Natural killer cell treated with Interleukin-12 subunit alpha and Interleukin-12 subunit beta and Interleukin-15 and Interleukin-18, amount 100 ng/mL, for 72 hours (primary cell): ENCODE results near the gene TMEM260. TPM values are rescaled to one million over a fixed set of nuclear protein-coding genes. Genes with fewer than 3 reads are reported as not detected.
A peak's percentile ranks its signal among the peaks of the same experiment; 100 is the strongest.
"Not testable (repeated sequence)": the region's sequence is repeated elsewhere in the genome, so short reads cannot be mapped to it uniquely, and the experiment has no call there.

Source experiments
- ATAC-seq, 2 donors: fragments of 150-1000 bp; cut with Tn5 transposase in 1 of 2; sonication (Bioruptor Pico), chemical (Tn5 transposase) in 1 of 2; 2 replicates each; pipeline ENCODE4 v1.10.0; 2021
- DNase-seq: peaks from one replicate; pipeline ENCODE4 v3.0.0; 2022; ENCODE audit warnings: low spot score
- H3K27ac Mint-ChIP-seq, 2 donors: 1 replicate in 1 of 2; 2 replicates in 1 of 2; pipeline ENCODE4 v1.8.0; 2022; ENCODE audit warnings: mixed read lengths in 2 of 2, mild to moderate bottlenecking in 1 of 2, moderate library complexity in 1 of 2
- H3K27me3 Mint-ChIP-seq, 2 donors: 1 replicate in 1 of 2; 2 replicates in 1 of 2; pipeline ENCODE4 v1.8.0; 2022; ENCODE audit warnings: mixed read lengths in 2 of 2
- H3K36me3 Mint-ChIP-seq: one replicate; pipeline ENCODE4 v1.8.0; 2022; ENCODE audit warnings: mixed read lengths
- H3K4me1 Mint-ChIP-seq, 2 donors: 1 replicate in 1 of 2; 2 replicates in 1 of 2; pipeline ENCODE4 v1.8.0; 2022; ENCODE audit warnings: low read depth in 2 of 2, mixed read lengths in 2 of 2, mild to moderate bottlenecking in 1 of 2
- H3K4me3 Mint-ChIP-seq: one replicate; pipeline ENCODE4 v1.8.0; 2022; ENCODE audit warnings: mixed read lengths
- H3K9me3 Mint-ChIP-seq: 2 replicates; pipeline ENCODE4 v1.8.0; 2022; ENCODE audit warnings: mixed read lengths
- total RNA-seq, 2 donors: library from RNA; stranded (reverse); gene quantifications; one replicate each; pipeline ENCODE4 v1.2.3, GENCODE V29; 2022

Gene TMEM260
- total RNA-seq, 2 donors from 2014 or later = 19.8 to 26.5 TPM

GRCh38 chr14:56580221-56580711, 668 bp downstream of the TMEM260 start:
- DNase-seq = no peak
- Mint-ChIP-seq H3K36me3 (no peaks in the 10 kb centered on the region), H3K9me3 (no peaks in the 10 kb centered on the region), H3K4me1 (peaks cover 27 to 34% of the 10 kb centered on the region in 2 donors), H3K27ac (peak overlapping the region; percentile 79 to 90), H3K27me3 (no peaks in the 10 kb centered on the region), H3K4me3 (peak overlapping the region; percentile 98)
- ATAC-seq = no peak

GRCh38 chr14:56581041-56581727, 1.6 kb downstream of the TMEM260 start:
- no peak for DNase-seq
- H3K27ac Mint-ChIP-seq = peak overlapping the region in 1 of 2 donors; percentile 79
- no peaks in the 10 kb centered on the region for H3K36me3 Mint-ChIP-seq
- peaks cover 30 to 34% of the 10 kb centered on the region in 2 donors for H3K4me1 Mint-ChIP-seq
- peak overlapping the region; percentile 98 for H3K4me3 Mint-ChIP-seq
- H3K27me3 Mint-ChIP-seq = no peaks in the 10 kb centered on the region
- ATAC-seq = no peak
- H3K9me3 Mint-ChIP-seq = no peaks in the 10 kb centered on the region

GRCh38 chr14:56585461-56586084, 6.0 kb downstream of the TMEM260 start:
- Mint-ChIP-seq H3K4me3 (no peak overlapping the region), H3K9me3 (no peaks in the 10 kb centered on the region), H3K27ac (no peak overlapping the region), H3K36me3 (no peaks in the 10 kb centered on the region), H3K27me3 (no peaks in the 10 kb centered on the region), H3K4me1 (peaks cover 26 to 29% of the 10 kb centered on the region in 2 donors)
- DNase-seq (no peak), ATAC-seq (no peak)

- H3K27me3 Mint-ChIP-seq = no peaks in the 10 kb centered on the region
- no peak for ATAC-seq
Observed at GRCh38 chr14:56587701-56588100, 8.1 kb downstream of the TMEM260 start.

GRCh38 chr14:56590535-56590960, 10.9 kb downstream of the TMEM260 start:
- no peaks in the 10 kb centered on the region for H3K27me3 Mint-ChIP-seq
- no peak overlapping the region for H3K4me3 Mint-ChIP-seq
- no peak for ATAC-seq
- DNase-seq = no peak
- no peaks in the 10 kb centered on the region for H3K9me3 Mint-ChIP-seq
- H3K27ac Mint-ChIP-seq = no peak overlapping the region
- H3K36me3 Mint-ChIP-seq = peaks cover 8% of the 10 kb centered on the region
- H3K4me1 Mint-ChIP-seq = peaks cover 0 to 5% of the 10 kb centered on the region in 2 donors

More at GRCh38 chr14:56587701-56588100, 8.1 kb downstream of the TMEM260 start:
- Mint-ChIP-seq H3K9me3 (no peaks in the 10 kb centered on the region), H3K4me1 (peaks cover 12 to 13% of the 10 kb centered on the region in 2 donors), H3K36me3 (no peaks in the 10 kb centered on the region), H3K4me3 (no peak overlapping the region), H3K27ac (no peak overlapping the region)
- no peak for DNase-seq

GRCh38 chr14:56592746-56593544, 13.3 kb downstream of the TMEM260 start:
- no peak overlapping the region for H3K4me3 Mint-ChIP-seq
- peaks cover 3 to 7% of the 10 kb centered on the region in 2 donors for H3K4me1 Mint-ChIP-seq
- no peaks in the 10 kb centered on the region for H3K27me3 Mint-ChIP-seq
- peaks cover 3% of the 10 kb centered on the region for H3K9me3 Mint-ChIP-seq
- H3K36me3 Mint-ChIP-seq = peaks cover 12% of the 10 kb centered on the region
- no peak overlapping the region for H3K27ac Mint-ChIP-seq
- ATAC-seq (no peak), DNase-seq (no peak)

GRCh38 chr14:56594428-56594827, 14.8 kb downstream of the TMEM260 start:
- no peak overlapping the region for H3K27ac Mint-ChIP-seq
- peaks cover 3% of the 10 kb centered on the region for H3K9me3 Mint-ChIP-seq
- H3K27me3 Mint-ChIP-seq = no peaks in the 10 kb centered on the region
- H3K36me3 Mint-ChIP-seq = peaks cover 18% of the 10 kb centered on the region
- no peak overlapping the region for H3K4me3 Mint-ChIP-seq
- DNase-seq (no peak), ATAC-seq (no peak)
- H3K4me1 Mint-ChIP-seq = peaks cover 3 to 9% of the 10 kb centered on the region in 2 donors

- Mint-ChIP-seq H3K27ac (no peak overlapping the region), H3K4me3 (no peak overlapping the region), H3K4me1 (peaks cover 0 to 17% of the 10 kb centered on the region in 2 donors), H3K36me3 (peaks cover 19% of the 10 kb centered on the region), H3K9me3 (peaks cover 3% of the 10 kb centered on the region), H3K27me3 (no peaks in the 10 kb centered on the region)
- ATAC-seq (no peak), DNase-seq (no peak)
Observed at GRCh38 chr14:56598519-56598918, 18.9 kb downstream of the TMEM260 start.

GRCh38 chr14:56603648-56604047, 24.1 kb downstream of the TMEM260 start:
- no peak for ATAC-seq
- Mint-ChIP-seq H3K4me3 (no peak overlapping the region), H3K9me3 (no peaks in the 10 kb centered on the region), H3K27ac (no peak overlapping the region), H3K36me3 (peaks cover 10% of the 10 kb centered on the region), H3K27me3 (no peaks in the 10 kb centered on the region), H3K4me1 (peaks cover 6 to 8% of the 10 kb centered on the region in 2 donors)
- no peak for DNase-seq

- Mint-ChIP-seq H3K9me3 (no peaks in the 10 kb centered on the region), H3K27ac (no peak overlapping the region), H3K27me3 (no peaks in the 10 kb centered on the region), H3K36me3 (peaks cover 14% of the 10 kb centered on the region), H3K4me1 (peaks cover 0 to 6% of the 10 kb centered on the region in 2 donors), H3K4me3 (no peak overlapping the region)
- ATAC-seq (no peak), DNase-seq (no peak)
Observed at GRCh38 chr14:56608689-56609088, 29.1 kb downstream of the TMEM260 start.

- not testable (repeated sequence) for H3K4me1 Mint-ChIP-seq, ATAC-seq, H3K9me3 Mint-ChIP-seq, DNase-seq, H3K27me3 Mint-ChIP-seq, H3K27ac Mint-ChIP-seq, H3K4me3 Mint-ChIP-seq
- peaks cover 18% of the 10 kb centered on the region for H3K36me3 Mint-ChIP-seq
Observed at GRCh38 chr14:56611663-56612062, 32.1 kb downstream of the TMEM260 start.

GRCh38 chr14:56617084-56617483, 37.5 kb downstream of the TMEM260 start:
- Mint-ChIP-seq H3K27ac (no peak overlapping the region), H3K9me3 (no peaks in the 10 kb centered on the region), H3K27me3 (no peaks in the 10 kb centered on the region), H3K4me1 (no peaks in the 10 kb centered on the region), H3K36me3 (peaks cover 5% of the 10 kb centered on the region), H3K4me3 (no peak overlapping the region)
- no peak for ATAC-seq
- no peak for DNase-seq

- no peak overlapping the region for H3K27ac Mint-ChIP-seq
- H3K4me1 Mint-ChIP-seq = no peaks in the 10 kb centered on the region
- no peaks in the 10 kb centered on the region for H3K27me3 Mint-ChIP-seq
- H3K9me3 Mint-ChIP-seq = peaks cover 5% of the 10 kb centered on the region
- DNase-seq (no peak), ATAC-seq (no peak)
- H3K36me3 Mint-ChIP-seq = peaks cover 24% of the 10 kb centered on the region
- H3K4me3 Mint-ChIP-seq = no peak overlapping the region
Observed at GRCh38 chr14:56630707-56631106, 51.1 kb downstream of the TMEM260 start.

GRCh38 chr14:56632195-56632594, 52.6 kb downstream of the TMEM260 start:
- H3K4me1 Mint-ChIP-seq = no peaks in the 10 kb centered on the region
- no peak overlapping the region for H3K4me3 Mint-ChIP-seq
- H3K9me3 Mint-ChIP-seq = peaks cover 5% of the 10 kb centered on the region
- no peaks in the 10 kb centered on the region for H3K27me3 Mint-ChIP-seq
- no peak overlapping the region for H3K27ac Mint-ChIP-seq
- ATAC-seq = no peak
- peaks cover 24% of the 10 kb centered on the region for H3K36me3 Mint-ChIP-seq
- DNase-seq = no peak
